Measurements from ENCODE around the gene KCNA1. TPM values are rescaled to one million over a fixed set of nuclear protein-coding genes. Genes with fewer than 3 reads are reported as not detected.

Gene KCNA1
- total RNA-seq, 1 experiment from 2014 or later: not detected

DNA sequence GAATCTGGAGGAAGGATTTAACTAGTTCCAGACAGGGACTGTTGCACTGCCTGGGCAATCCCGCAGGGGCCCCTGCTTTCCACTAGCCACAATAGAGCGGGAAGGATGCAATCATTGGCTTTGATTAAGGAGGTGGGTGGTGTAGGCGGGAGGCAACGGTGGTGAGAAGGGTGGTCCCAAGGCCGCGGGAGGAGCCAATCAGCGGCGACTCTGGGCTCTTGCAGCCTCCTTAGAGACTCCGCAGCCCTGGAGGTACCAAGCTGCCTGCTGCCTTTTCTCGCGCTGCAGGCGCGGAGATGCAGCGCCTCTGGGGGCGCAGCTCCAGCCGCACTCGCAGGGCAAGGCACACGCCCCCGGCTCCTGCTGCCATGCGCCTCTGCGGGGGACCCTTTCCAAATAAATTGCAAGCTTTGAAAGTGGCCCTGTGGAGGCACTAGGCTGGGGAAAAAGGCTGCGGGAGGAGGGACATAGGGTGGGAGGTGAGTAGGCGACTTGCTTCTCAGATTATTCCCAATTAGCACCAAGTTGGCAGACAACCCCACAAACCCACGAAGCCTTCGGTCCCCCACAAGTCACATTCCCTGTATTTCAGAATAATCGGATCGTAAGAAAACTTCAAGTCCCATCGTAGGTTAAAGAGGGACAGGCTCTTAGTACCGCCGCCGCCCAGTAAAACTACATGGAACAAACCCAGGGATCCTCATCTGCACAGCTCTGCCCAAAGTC is 858 bp upstream of the KCNA1 start:
- ChIA-PET RAD21 (ENCODE audit: low non-redundant PET in 1 of 2, low total read pairs in 2 of 2, uncharacterized antibody in 2 of 2, unreplicated experiment in 2 of 2) (no interaction called here), POLR2A (no interaction called here), CTCF (no interaction called here)
- no peak overlapping the region for H3K27ac ChIP-seq (ENCODE audit: low read depth, low read length)
- H3K27me3 ChIP-seq (ENCODE audit: insufficient read depth, low read length): peaks cover 30% of the 10 kb centered on the region
- TF ChIP-seq ZNF274 (IDR thresholded peaks at IDR 0.05; ENCODE audit: low read depth, low read length) (no peak), JUND (IDR thresholded peaks at IDR 0.05) (no peak), SP1 (IDR thresholded peaks at IDR 0.05; ENCODE audit: low read depth) (no peak), RAD21 (IDR thresholded peaks at IDR 0.05; ENCODE audit: low read depth) (no peak), POLR2A (IDR thresholded peaks at IDR 0.05; ENCODE audit: borderline replicate concordance, extremely low read depth, insufficient read depth, insufficient read length) (no peak), CBX3 (IDR thresholded peaks at IDR 0.05; ENCODE audit: low read depth) (no peak), ELF1 (IDR thresholded peaks at IDR 0.05; ENCODE audit: borderline replicate concordance, low read depth) (no peak)
- intact Hi-C loops (cut with micrococcal nuclease): no loop called here
- no peaks in the 10 kb centered on the region for H3K9me3 ChIP-seq (ENCODE audit: control insufficient read depth in 1 of 2, insufficient read depth in 1 of 2, low read depth in 1 of 2, low read length in 2 of 2)
- no TSS peak for BruUV-seq (replicated peaks)
- no peak overlapping the region for H3K9ac ChIP-seq (ENCODE audit: low read length)
- H3K79me2 ChIP-seq (ENCODE audit: insufficient read depth, low read length): no peaks in the 10 kb centered on the region
- H3K4me2 ChIP-seq (ENCODE audit: low read length): no peak overlapping the region
- ATAC-seq (peak; percentile 17; the same call in 1 of the 2 replicates), DNase-seq (ENCODE audit: low read depth, low spot score) (no peak)
- H3K36me3 ChIP-seq (ENCODE audit: control insufficient read depth in 1 of 2, insufficient read depth in 2 of 2, low read length in 2 of 2): no peaks in the 10 kb centered on the region
- H4K20me1 ChIP-seq (ENCODE audit: insufficient read depth): no peaks in the 10 kb centered on the region
- H3K4me3 ChIP-seq (replicated peaks in 1 of 2; ENCODE audit: low read depth in 1 of 2, low read length in 2 of 2): no peak overlapping the region
- no peaks in the 10 kb centered on the region for H3K4me1 ChIP-seq (ENCODE audit: control insufficient read depth in 1 of 2, insufficient read depth in 2 of 2, low read length in 2 of 2)
- H2AFZ ChIP-seq (ENCODE audit: low read depth, low read length, poor library complexity, severe bottlenecking): no peak overlapping the region
- no peaks in the 10 kb centered on the region for H3K9me2 ChIP-seq (ENCODE audit: insufficient read depth)

DNA sequence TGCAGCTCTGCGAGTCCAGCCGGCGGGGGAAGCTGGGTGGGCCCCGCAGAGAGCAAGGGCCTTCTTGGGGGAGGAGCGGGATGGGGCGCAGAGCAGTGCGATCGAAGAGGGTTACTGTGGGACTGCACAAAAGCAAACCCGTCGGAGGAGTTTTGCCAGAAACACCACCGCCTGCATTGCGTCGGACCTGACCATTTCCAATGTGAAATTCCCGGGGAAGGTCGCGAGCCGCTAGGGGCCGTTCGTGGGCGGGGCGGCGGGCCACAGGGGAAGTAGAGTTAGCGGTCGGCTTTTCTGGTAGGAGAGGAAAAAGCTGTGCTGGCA is 333 bp upstream of the KCNA1 start:
- Histone ChIP-seq H3K4me1 (ENCODE audit: control insufficient read depth in 1 of 2, insufficient read depth in 2 of 2, low read length in 2 of 2) (no peaks in the 10 kb centered on the region), H3K9me3 (ENCODE audit: control insufficient read depth in 1 of 2, insufficient read depth in 1 of 2, low read depth in 1 of 2, low read length in 2 of 2) (no peaks in the 10 kb centered on the region), H3K9me2 (ENCODE audit: insufficient read depth) (no peaks in the 10 kb centered on the region), H3K4me2 (ENCODE audit: low read length) (no peak overlapping the region), H3K27me3 (ENCODE audit: insufficient read depth, low read length) (peaks cover 32% of the 10 kb centered on the region), H2AFZ (ENCODE audit: low read depth, low read length, poor library complexity, severe bottlenecking) (no peak overlapping the region), H3K79me2 (ENCODE audit: insufficient read depth, low read length) (no peaks in the 10 kb centered on the region), H4K20me1 (ENCODE audit: insufficient read depth) (no peaks in the 10 kb centered on the region), H3K27ac (ENCODE audit: low read depth, low read length) (no peak overlapping the region), H3K9ac (ENCODE audit: low read length) (no peak overlapping the region), H3K4me3 (replicated peaks in 1 of 2; ENCODE audit: low read depth in 1 of 2, low read length in 2 of 2) (no peak overlapping the region), H3K36me3 (ENCODE audit: control insufficient read depth in 1 of 2, insufficient read depth in 2 of 2, low read length in 2 of 2) (no peaks in the 10 kb centered on the region)
- ChIA-PET CTCF (no interaction called here), RAD21 (ENCODE audit: low non-redundant PET in 1 of 2, low total read pairs in 2 of 2, uncharacterized antibody in 2 of 2, unreplicated experiment in 2 of 2) (no interaction called here), POLR2A (no interaction called here)
- no TSS peak for BruUV-seq (replicated peaks)
- no peak for TF ChIP-seq FOSL1 (IDR thresholded peaks at IDR 0.05; ENCODE audit: low read depth)
- intact Hi-C loops (cut with micrococcal nuclease): no loop called here
- no peak for ATAC-seq
- no peak for DNase-seq (ENCODE audit: low read depth, low spot score)
